Fibroblast of mammary gland (primary cell): ENCODE measurements around the gene YEATS2.

Source experiments
- DNase-seq: peaks from one replicate; pipeline ENCODE4 v3.0.0-alpha.2; 2010; ENCODE audit warnings: low read depth
- H3K4me3 ChIP-seq: 2 replicates; pipeline ENCODE4 v1.5.1; 2011; ENCODE audit warnings: low read depth, mild to moderate bottlenecking, low read length, moderate library complexity; ENCODE audit not compliant: control insufficient read depth
- CTCF ChIP-seq: conservative IDR thresholded peaks from 2 replicates; pipeline ENCODE4 v1.5.1; 2011; ENCODE audit warnings: low read depth, low read length, inconsistent platforms; ENCODE audit not compliant: control insufficient read depth, insufficient read depth

The YEATS2 gene

DNA sequence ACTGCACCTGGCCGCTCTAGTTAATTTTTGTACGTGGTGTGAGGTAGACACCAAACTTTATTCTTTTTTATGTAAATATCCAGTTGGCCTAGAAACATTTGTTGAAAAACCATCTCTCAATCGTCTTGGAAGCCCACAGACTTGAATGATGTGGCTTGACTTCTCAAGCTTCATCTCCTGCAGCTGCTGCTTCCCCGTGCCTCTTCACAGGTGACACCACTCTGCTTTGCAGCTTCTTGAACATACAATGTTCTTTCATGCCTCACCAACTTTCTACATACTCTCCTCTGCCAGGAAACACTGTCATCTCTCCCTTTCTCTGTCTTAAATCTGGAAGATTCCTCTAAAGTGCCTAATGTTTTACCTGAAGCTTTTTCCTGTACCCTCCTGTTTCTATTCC lies 92.2 kb downstream of the YEATS2 start:
- no peak for DNase-seq
- TF ChIP-seq CTCF = no peak
- no peak overlapping the region for H3K4me3 ChIP-seq

DNA sequence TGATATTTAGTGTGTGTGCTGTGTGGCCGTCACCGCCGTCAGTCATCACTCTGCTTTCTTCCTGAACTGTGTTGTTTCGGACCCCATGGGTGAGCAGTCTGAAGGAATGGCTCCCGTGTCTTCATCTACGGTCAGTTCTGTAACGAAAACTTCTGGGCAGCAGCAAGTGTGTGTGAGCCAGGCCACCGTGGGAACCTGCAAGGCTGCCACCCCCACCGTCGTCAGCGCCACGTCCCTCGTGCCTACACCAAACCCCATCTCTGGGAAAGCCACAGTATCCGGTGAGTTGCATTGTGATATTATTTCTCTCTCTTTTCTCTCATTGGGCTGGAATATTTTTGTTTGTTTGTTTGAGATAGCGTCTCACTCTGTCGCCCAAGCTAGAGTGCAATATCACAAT lies 93.1 kb downstream of the YEATS2 start:
- DNase-seq = no peak
- no peak overlapping the region for H3K4me3 ChIP-seq
- no peak for TF ChIP-seq CTCF

GRCh38 chr3:183792976-183793375 lies 95.4 kb downstream of the YEATS2 start:
- no peak overlapping the region for H3K4me3 ChIP-seq
- no peak for DNase-seq
- TF ChIP-seq CTCF = no peak

GRCh38 chr3:183794452-183794851 lies 96.9 kb downstream of the YEATS2 start:
- TF ChIP-seq CTCF = no peak
- no peak for DNase-seq
- no peak overlapping the region for H3K4me3 ChIP-seq

GRCh38 chr3:183796372-183796771 lies 98.8 kb downstream of the YEATS2 start:
- DNase-seq = no peak
- TF ChIP-seq CTCF = no peak
- no peak overlapping the region for H3K4me3 ChIP-seq

DNA sequence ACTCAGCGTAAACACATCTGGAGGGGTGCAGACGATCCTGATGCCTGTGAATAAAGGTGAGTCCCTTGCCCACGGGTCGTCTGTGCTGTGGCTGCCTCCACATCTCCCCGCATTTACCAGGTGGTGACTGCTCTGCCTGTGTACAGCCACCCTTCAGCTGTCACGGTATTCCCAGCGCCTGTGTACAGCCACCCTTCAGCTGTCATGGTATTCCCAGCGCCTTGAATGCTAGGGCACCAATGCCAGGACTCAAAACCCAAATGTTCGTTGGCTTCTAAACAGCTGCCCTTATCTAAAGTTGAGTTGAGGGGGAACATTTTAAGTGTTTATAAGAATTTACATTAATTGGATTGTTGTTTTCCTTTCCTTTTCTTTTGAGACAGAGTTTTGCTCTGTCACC lies 100.4 kb downstream of the YEATS2 start:
- DNase-seq = no peak
- TF ChIP-seq CTCF = no peak
- no peak overlapping the region for H3K4me3 ChIP-seq

DNA sequence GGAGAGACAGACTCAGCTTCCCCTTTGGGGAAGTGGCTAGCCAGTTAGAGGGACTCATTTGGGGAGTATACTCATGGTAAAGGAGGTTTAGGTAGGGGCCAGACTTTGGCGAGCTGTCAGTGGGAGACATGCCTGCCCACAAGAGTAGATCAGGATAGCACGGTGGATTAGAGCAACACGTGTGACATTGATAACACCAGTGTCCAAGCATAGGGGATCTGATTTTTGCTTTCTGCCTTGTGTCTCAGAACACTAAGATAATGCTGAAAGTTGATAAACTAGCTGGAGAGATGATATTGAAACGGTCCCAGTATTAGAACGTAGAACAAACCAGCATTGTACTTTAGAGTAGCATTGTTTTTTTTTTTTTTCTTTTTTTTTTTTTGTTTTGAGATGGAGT lies 101.9 kb downstream of the YEATS2 start:
- no peak for TF ChIP-seq CTCF
- no peak for DNase-seq

More for the DNA sequence above, 101.9 kb downstream of the YEATS2 start:
- no peak overlapping the region for H3K4me3 ChIP-seq
